Endodermal cell (in vitro differentiated cells): ENCODE measurements around the gene KRTAP20-2. TPM values are rescaled to one million over a fixed set of nuclear protein-coding genes. Genes with fewer than 3 reads are reported as not detected.

Experiments used
- DNase-seq: peaks from one replicate; pipeline ENCODE4 v3.0.0-alpha.2; 2017
- H3K27ac ChIP-seq: 2 replicates; pipeline ENCODE4 v1.5.1; 2013; ENCODE audit warnings: mild to moderate bottlenecking, low read depth, low read length, moderate library complexity
- H3K27me3 ChIP-seq: 2 replicates; pipeline ENCODE4 v1.6.1; 2013; ENCODE audit warnings: mild to moderate bottlenecking, low read length, moderate library complexity; ENCODE audit not compliant: insufficient read depth, control insufficient read depth, poor library complexity, severe bottlenecking
- H3K36me3 ChIP-seq: 2 replicates; pipeline ENCODE4 v1.7.0; 2013; ENCODE audit warnings: mild to moderate bottlenecking, low read length, moderate library complexity; ENCODE audit not compliant: control insufficient read depth, insufficient read depth
- H3K4me1 ChIP-seq: one replicate; pipeline ENCODE4 v1.7.0; 2013; ENCODE audit warnings: low read length; ENCODE audit not compliant: control insufficient read depth, insufficient read depth
- H3K4me3 ChIP-seq: 2 replicates; pipeline ENCODE4 v1.5.1; 2013; ENCODE audit warnings: mild to moderate bottlenecking, low read length, moderate library complexity
- H3K9ac ChIP-seq: 2 replicates; pipeline ENCODE4 v1.6.1; 2013; ENCODE audit warnings: mild to moderate bottlenecking, low read length, moderate library complexity; ENCODE audit not compliant: poor library complexity, severe bottlenecking; ENCODE audit errors: extremely low read depth
- H3K9me3 ChIP-seq: 2 replicates; pipeline ENCODE4 v1.6.1; 2013; ENCODE audit warnings: mild to moderate bottlenecking, low read length, moderate library complexity; ENCODE audit not compliant: control insufficient read depth
- H3K27ac Mint-ChIP-seq: 2 replicates; pipeline ENCODE4 v1.8.0; 2020; ENCODE audit warnings: mixed read lengths
- H3K27me3 Mint-ChIP-seq: 2 replicates; pipeline ENCODE4 v1.8.0; 2021; ENCODE audit warnings: mild to moderate bottlenecking, mixed read lengths; ENCODE audit not compliant: insufficient read depth
- H3K36me3 Mint-ChIP-seq: 2 replicates; pipeline ENCODE4 v1.8.0; 2020; ENCODE audit warnings: low read depth, mixed read lengths
- H3K4me1 Mint-ChIP-seq: 2 replicates; pipeline ENCODE4 v1.8.0; 2020; ENCODE audit warnings: mixed read lengths
- H3K4me3 Mint-ChIP-seq: 2 replicates; pipeline ENCODE4 v1.8.0; 2020; ENCODE audit warnings: mild to moderate bottlenecking, moderate library complexity, mixed read lengths
- H3K9me3 Mint-ChIP-seq: 2 replicates; pipeline ENCODE4 v1.8.0; 2020; ENCODE audit warnings: mild to moderate bottlenecking, mixed read lengths
- WGBS, 2 experiments: methylation state at CpG; one replicate each; pipeline versions ENCODE4 v1.1.5 to v1.1.7; 2013; ENCODE audit warnings: missing lambda C conversion rate in 2 of 2, mixed read lengths in 1 of 2; ENCODE audit not compliant: insufficient coverage in 1 of 2, insufficient read length in 1 of 2; 5-methylcytosine and 5-hydroxymethylcytosine counted together
- total RNA-seq, 2 donors: library from RNA; stranded (reverse); fragmentation: NEBNext Ultra II Directional in 1 of 2; extraction: Animal tissue kit (Norgen Biotek cat#: 25700) in 1 of 2; gene quantifications; 2 replicates in 1 of 2; 3 replicates in 1 of 2; pipeline ENCODE4 v1.2.1, GENCODE V29; 2021
- TF ChIP-seq, protein P1 (sequence below): fragments of 200-600 bp; sonication (generic); conservative IDR thresholded peaks from 2 replicates; pipeline ENCODE4 v1.5.0; 2021; ENCODE audit warnings: antibody characterized with exemption, mild to moderate bottlenecking

KRTAP20-2 gene
- total RNA-seq, 2 donors from 2014 or later: not detected

DNA sequence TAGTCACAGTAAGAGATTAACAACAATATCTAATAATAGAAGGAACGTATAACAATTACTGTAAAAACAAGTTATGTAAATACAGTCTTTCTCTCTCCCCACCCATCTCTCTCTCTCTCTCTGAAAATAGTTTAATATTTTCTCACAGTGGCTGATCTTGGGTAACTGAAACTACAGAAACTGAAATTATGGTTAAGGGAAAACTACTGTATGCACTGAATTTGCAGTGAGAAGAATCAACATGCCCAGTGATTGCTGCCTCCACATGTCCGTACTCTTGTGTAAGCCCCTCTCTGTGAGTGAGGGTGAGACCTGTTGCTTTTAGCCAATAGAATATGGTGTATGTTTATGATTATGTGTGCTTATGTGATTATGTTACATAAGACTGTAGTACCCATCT is 22.9 kb upstream of the KRTAP20-2 start:
- H3K36me3 Mint-ChIP-seq: no peaks in the 10 kb centered on the region
- H3K36me3 ChIP-seq: no peaks in the 10 kb centered on the region
- no peaks in the 10 kb centered on the region for H3K27me3 Mint-ChIP-seq
- no peak for DNase-seq
- no peak overlapping the region for H3K9ac ChIP-seq
- TF ChIP-seq, protein P1, sequence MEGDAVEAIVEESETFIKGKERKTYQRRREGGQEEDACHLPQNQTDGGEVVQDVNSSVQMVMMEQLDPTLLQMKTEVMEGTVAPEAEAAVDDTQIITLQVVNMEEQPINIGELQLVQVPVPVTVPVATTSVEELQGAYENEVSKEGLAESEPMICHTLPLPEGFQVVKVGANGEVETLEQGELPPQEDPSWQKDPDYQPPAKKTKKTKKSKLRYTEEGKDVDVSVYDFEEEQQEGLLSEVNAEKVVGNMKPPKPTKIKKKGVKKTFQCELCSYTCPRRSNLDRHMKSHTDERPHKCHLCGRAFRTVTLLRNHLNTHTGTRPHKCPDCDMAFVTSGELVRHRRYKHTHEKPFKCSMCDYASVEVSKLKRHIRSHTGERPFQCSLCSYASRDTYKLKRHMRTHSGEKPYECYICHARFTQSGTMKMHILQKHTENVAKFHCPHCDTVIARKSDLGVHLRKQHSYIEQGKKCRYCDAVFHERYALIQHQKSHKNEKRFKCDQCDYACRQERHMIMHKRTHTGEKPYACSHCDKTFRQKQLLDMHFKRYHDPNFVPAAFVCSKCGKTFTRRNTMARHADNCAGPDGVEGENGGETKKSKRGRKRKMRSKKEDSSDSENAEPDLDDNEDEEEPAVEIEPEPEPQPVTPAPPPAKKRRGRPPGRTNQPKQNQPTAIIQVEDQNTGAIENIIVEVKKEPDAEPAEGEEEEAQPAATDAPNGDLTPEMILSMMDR: no peak
- H3K4me3 ChIP-seq: no peak overlapping the region
- H3K27ac ChIP-seq: no peak overlapping the region
- WGBS, 2 experiments: 89 to 95% methylated on average over 1 of the region's 2 CpGs
- no peaks in the 10 kb centered on the region for H3K4me1 ChIP-seq
- no peaks in the 10 kb centered on the region for H3K27me3 ChIP-seq
- no peak overlapping the region for H3K4me3 Mint-ChIP-seq
- H3K9me3 ChIP-seq: no peaks in the 10 kb centered on the region
- H3K9me3 Mint-ChIP-seq: peaks cover 44% of the 10 kb centered on the region
- H3K27ac Mint-ChIP-seq: no peak overlapping the region
- no peaks in the 10 kb centered on the region for H3K4me1 Mint-ChIP-seq

- 82 to 87% methylated on average over 1 to 2 of the region's 2 CpGs for WGBS, 2 experiments
- Histone ChIP-seq H3K9ac (no peak within 1 kb of the TSS), H3K9me3 (no peaks in the 10 kb centered on the region), H3K27ac (no peak within 1 kb of the TSS), H3K4me3 (no peak within 1 kb of the TSS), H3K4me1 (no peaks in the 10 kb centered on the region), H3K36me3 (no peaks in the 10 kb centered on the region), H3K27me3 (no peaks in the 10 kb centered on the region)
- no peaks in the 10 kb centered on the region for H3K4me1 Mint-ChIP-seq
- no peak for DNase-seq
- H3K36me3 Mint-ChIP-seq: no peaks in the 10 kb centered on the region
- no peaks in the 10 kb centered on the region for H3K27me3 Mint-ChIP-seq
- no peak within 1 kb of the TSS for H3K4me3 Mint-ChIP-seq
- TF ChIP-seq, protein P1: no peak
- H3K27ac Mint-ChIP-seq: no peak within 1 kb of the TSS
- H3K9me3 Mint-ChIP-seq: peaks cover 36% of the 10 kb centered on the region
Observed at GRCh38 chr21:30613836-30614235, 21.2 kb upstream of the KRTAP20-2 start, which contains the start of gene KRTAP6-1. KRTAP6-1 (minus strand) TSS chr21:30613930; CDS start chr21:30613904, 26 bp downstream.

DNA sequence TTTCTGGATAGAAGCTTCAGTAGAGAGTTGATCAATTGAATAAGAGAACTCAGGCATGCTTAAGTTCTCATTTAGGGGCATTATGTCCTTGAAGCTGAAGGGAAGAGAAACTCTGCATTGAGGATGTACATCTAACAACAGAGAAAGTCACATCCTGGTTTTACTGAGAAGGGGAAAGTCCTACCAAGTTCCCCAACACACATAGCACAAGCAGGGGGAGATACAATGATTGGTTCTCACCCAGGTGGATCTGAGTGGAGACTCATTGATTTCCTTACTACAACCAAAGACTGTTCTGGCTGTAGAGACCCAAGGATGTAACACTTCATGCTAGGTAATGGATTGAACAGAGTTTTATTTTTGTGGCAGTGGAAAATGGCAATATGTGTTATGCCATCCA is 19.8 kb upstream of the KRTAP20-2 start:
- H3K9me3 Mint-ChIP-seq: peaks cover 37% of the 10 kb centered on the region
- no peak for DNase-seq
- no peak overlapping the region for H3K4me3 Mint-ChIP-seq

More for the DNA sequence above, 19.8 kb upstream of the KRTAP20-2 start:
- Histone ChIP-seq H3K27ac (no peak overlapping the region), H3K4me1 (no peaks in the 10 kb centered on the region), H3K4me3 (no peak overlapping the region), H3K9ac (no peak overlapping the region), H3K36me3 (no peaks in the 10 kb centered on the region), H3K9me3 (no peaks in the 10 kb centered on the region), H3K27me3 (no peaks in the 10 kb centered on the region)
- Mint-ChIP-seq H3K36me3 (no peaks in the 10 kb centered on the region), H3K4me1 (no peaks in the 10 kb centered on the region), H3K27ac (no peak overlapping the region), H3K27me3 (no peaks in the 10 kb centered on the region)
- TF ChIP-seq, protein P1: no peak
